SK-N-SH (cell line): ENCODE results near the gene CRYBB3. TPM values are rescaled to one million over a fixed set of nuclear protein-coding genes. Genes with fewer than 3 reads are reported as not detected.

Source experiments
- CTCF ChIA-PET: fragments of 300-600, 350-600 bp; formaldehyde crosslinking; extraction: SDS; loops from one replicate; lab custom pipeline; 2021; lab: Yijun Ruan, JAX
- POLR2A ChIA-PET: fragments of 350-600 bp; sonication (Branson Sonifier 250); formaldehyde crosslinking; extraction: SDS; loops from one replicate; lab custom pipeline; 2020; ENCODE audit warnings: antibody characterized with exemption, inconsistent platforms; lab: Yijun Ruan, JAX
- DNase-seq: peaks from one replicate; pipeline ENCODE4 v3.0.0; 2012
- H2AFZ ChIP-seq: fragments of 200-600 bp; sonication (generic); 2 replicates; pipeline ENCODE4 v1.8.1; 2016; ENCODE audit warnings: antibody characterized with exemption, mild to moderate bottlenecking, low read depth
- H3F3A ChIP-seq: fragments of 200-600 bp; sonication (generic); replicated peaks from 2 replicates; pipeline ENCODE3; 2016; ENCODE audit warnings: antibody characterized with exemption, mild to moderate bottlenecking; ENCODE audit not compliant: insufficient read depth
- H3K27ac ChIP-seq, 2 experiments: fragments of 200-500 bp in 1 of 2; fragments of 200-600 bp in 1 of 2; sonication (Bioruptor generic) in 1 of 2; sonication (generic), shearing (Covaris generic) in 1 of 2; 2 replicates each; pipeline versions ENCODE4 v1.5.1 to v1.6.1; 2014 to 2016; ENCODE audit warnings: low read depth in 2 of 2, inconsistent platforms in 1 of 2, low read length in 1 of 2, mild to moderate bottlenecking in 1 of 2, mixed read lengths in 1 of 2
- H3K27me3 ChIP-seq: fragments of 200-600 bp; sonication (generic), shearing (Covaris generic); 2 replicates; pipeline ENCODE4 v1.6.1; 2016; ENCODE audit warnings: mixed run types; ENCODE audit not compliant: insufficient read depth
- H3K36me3 ChIP-seq, 2 experiments: fragments of 200-500 bp in 1 of 2; fragments of 200-600 bp in 1 of 2; sonication (Bioruptor generic) in 1 of 2; sonication (generic) in 1 of 2; replicated peaks in 1 of 2; 2 replicates each; pipeline versions ENCODE3 to v1.5.1; 2014 to 2016; ENCODE audit warnings: low read length in 1 of 2, mild to moderate bottlenecking in 1 of 2; ENCODE audit not compliant: insufficient read depth in 2 of 2, control insufficient read depth in 1 of 2
- H3K4me1 ChIP-seq, 2 experiments: fragments of 200-500 bp in 1 of 2; fragments of 200-600 bp in 1 of 2; sonication (Bioruptor generic) in 1 of 2; sonication (generic), shearing (Covaris generic) in 1 of 2; 2 replicates each; pipeline versions ENCODE4 v1.5.1 to v1.6.1; 2014 to 2016; ENCODE audit warnings: low read depth in 1 of 2, low read length in 1 of 2, mixed run types in 1 of 2; ENCODE audit not compliant: insufficient read depth in 2 of 2, control insufficient read depth in 1 of 2
- H3K4me2 ChIP-seq: fragments of 200-600 bp; sonication (generic), shearing (Covaris generic); 2 replicates; pipeline ENCODE4 v1.6.1; 2017; ENCODE audit warnings: mixed run types
- H3K4me3 ChIP-seq, 2 experiments: fragments of 200-500 bp in 1 of 2; fragments of 200-600 bp in 1 of 2; sonication (Bioruptor generic) in 1 of 2; sonication (generic), shearing (Covaris generic) in 1 of 2; 2 replicates each; pipeline versions ENCODE4 v1.5.1 to v1.8.1; 2014 to 2016; ENCODE audit warnings: low read depth in 2 of 2, inconsistent platforms in 1 of 2, low read length in 1 of 2, mild to moderate bottlenecking in 1 of 2, mixed read lengths in 1 of 2, moderate library complexity in 1 of 2
- H3K79me2 ChIP-seq: fragments of 200-600 bp; sonication (generic); 2 replicates; pipeline ENCODE4 v1.8.1; 2017; ENCODE audit warnings: mild to moderate bottlenecking; ENCODE audit not compliant: insufficient read depth
- H3K9ac ChIP-seq: fragments of 200-600 bp; sonication (generic); 2 replicates; pipeline ENCODE4 v1.6.1; 2017; ENCODE audit warnings: mixed run types
- H3K9me2 ChIP-seq: fragments of 200-600 bp; sonication (generic); 2 replicates; pipeline ENCODE4 v1.6.1; 2017; ENCODE audit warnings: mixed run types
- H3K9me3 ChIP-seq: fragments of 200-600 bp; sonication (generic); 2 replicates; pipeline ENCODE4 v1.6.1; 2017; ENCODE audit warnings: mixed run types, mild to moderate bottlenecking, moderate library complexity
- H4K20me1 ChIP-seq: fragments of 200-600 bp; sonication (generic); 2 replicates; pipeline ENCODE4 v1.6.1; 2017; ENCODE audit warnings: mild to moderate bottlenecking, mixed run types; ENCODE audit not compliant: insufficient read depth
- ELF1 ChIP-seq: IDR thresholded peaks from 2 replicates; pipeline ENCODE4 v1.4.0; 2012
- EP300 ChIP-seq, 2 experiments: IDR thresholded peaks; 2 replicates each; pipeline versions ENCODE4 v1.4.0 to v1.6.1; 2012; ENCODE audit warnings: borderline replicate concordance in 1 of 2, low read depth in 1 of 2, low read length in 1 of 2
- EZH2phosphoT487 ChIP-seq: fragments of 200-600 bp; sonication (generic); IDR thresholded peaks from 2 replicates; pipeline ENCODE4 v1.6.1; 2017; ENCODE audit warnings: low read depth, mixed run types, mild to moderate bottlenecking, antibody characterized with exemption, moderate library complexity, borderline replicate concordance
- GABPA ChIP-seq: IDR thresholded peaks from 2 replicates; pipeline ENCODE4 v1.4.0; 2012; ENCODE audit warnings: low read depth, mild to moderate bottlenecking
- RXRA ChIP-seq: IDR thresholded peaks from 2 replicates; pipeline ENCODE4 v1.4.0; 2012; ENCODE audit warnings: low read depth, mild to moderate bottlenecking, borderline replicate concordance
- TAF1 ChIP-seq: IDR thresholded peaks from 2 replicates; pipeline ENCODE4 v1.6.1; 2012; ENCODE audit warnings: low read depth, mild to moderate bottlenecking, low read length, moderate library complexity, borderline replicate concordance
- WGBS: methylation state at CpG from one replicate; pipeline ENCODE4 v1.1.6; 2017; ENCODE audit warnings: low lambda C conversion rate; 5-methylcytosine and 5-hydroxymethylcytosine counted together
- polyA plus RNA-seq, 3 experiments: library from polyadenylated mRNA; depleted of rRNA; stranded (reverse); fragments of >200 nt; gene quantifications; 2 replicates each; pipeline ENCODE4 v1.2.3, GENCODE V29; 2012
- TF ChIP-seq, protein P1 (sequence below): IDR thresholded peaks from 2 replicates; pipeline ENCODE4 v1.6.1; 2012; ENCODE audit warnings: mild to moderate bottlenecking, low read depth, low read length, moderate library complexity
- TF ChIP-seq, protein P2 (sequence below): IDR thresholded peaks from 2 replicates; pipeline ENCODE4 v1.4.0; 2012; ENCODE audit warnings: low read depth
- TF ChIP-seq, protein P3 (sequence below): fragments of 150-350 bp; IDR thresholded peaks from 2 replicates; pipeline ENCODE4 v1.6.1; 2016; ENCODE audit warnings: mild to moderate bottlenecking, low read depth, low read length
- TF ChIP-seq, protein P4 (sequence below): fragments of 200-600 bp; sonication (generic); IDR thresholded peaks from 2 replicates; pipeline ENCODE4 v1.6.1; 2017; ENCODE audit warnings: antibody characterized with exemption, mild to moderate bottlenecking, moderate library complexity

CRYBB3 gene
- polyA plus RNA-seq, 1 of the 3 experiments (the other 2 are of a cell fraction): 0.35 TPM

DNA sequence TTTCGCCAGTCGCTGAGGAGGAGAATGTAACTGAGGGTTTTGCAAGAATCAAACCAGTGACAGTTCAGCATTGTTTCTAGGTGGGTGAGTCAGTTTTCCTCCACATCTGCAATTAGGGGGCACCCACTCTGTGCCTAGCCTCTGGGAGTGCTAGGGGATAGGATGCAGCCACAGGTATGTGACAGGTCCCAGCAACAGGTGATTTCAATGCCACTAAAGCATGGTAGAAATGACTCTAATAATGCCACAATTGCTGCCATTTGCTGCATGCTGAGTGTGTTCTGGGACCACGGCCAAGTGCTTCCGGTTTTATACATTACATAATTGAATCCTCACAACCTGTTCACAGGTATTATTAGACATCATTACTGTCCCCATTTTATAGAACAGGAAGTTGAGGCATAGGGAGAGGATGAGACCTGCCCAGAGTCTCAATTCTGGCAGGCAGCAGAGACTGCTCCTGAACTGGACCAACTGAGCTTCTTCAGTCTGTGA lies 20.3 kb downstream of the CRYBB3 start:
- Histone ChIP-seq H3F3A (no peaks in the 10 kb centered on the region), H3K9ac (no peak overlapping the region), H3K9me3 (no peaks in the 10 kb centered on the region), H2AFZ (no peak overlapping the region), H3K9me2 (no peaks in the 10 kb centered on the region), H3K27ac (no peak overlapping the region; a peak in 1 of 4 replicates), H3K4me3 (no peak overlapping the region)
- POLR2A ChIA-PET: no interaction called here
- DNase-seq: no peak
- no peak for TF ChIP-seq RXRA
- TF ChIP-seq, protein P1, sequence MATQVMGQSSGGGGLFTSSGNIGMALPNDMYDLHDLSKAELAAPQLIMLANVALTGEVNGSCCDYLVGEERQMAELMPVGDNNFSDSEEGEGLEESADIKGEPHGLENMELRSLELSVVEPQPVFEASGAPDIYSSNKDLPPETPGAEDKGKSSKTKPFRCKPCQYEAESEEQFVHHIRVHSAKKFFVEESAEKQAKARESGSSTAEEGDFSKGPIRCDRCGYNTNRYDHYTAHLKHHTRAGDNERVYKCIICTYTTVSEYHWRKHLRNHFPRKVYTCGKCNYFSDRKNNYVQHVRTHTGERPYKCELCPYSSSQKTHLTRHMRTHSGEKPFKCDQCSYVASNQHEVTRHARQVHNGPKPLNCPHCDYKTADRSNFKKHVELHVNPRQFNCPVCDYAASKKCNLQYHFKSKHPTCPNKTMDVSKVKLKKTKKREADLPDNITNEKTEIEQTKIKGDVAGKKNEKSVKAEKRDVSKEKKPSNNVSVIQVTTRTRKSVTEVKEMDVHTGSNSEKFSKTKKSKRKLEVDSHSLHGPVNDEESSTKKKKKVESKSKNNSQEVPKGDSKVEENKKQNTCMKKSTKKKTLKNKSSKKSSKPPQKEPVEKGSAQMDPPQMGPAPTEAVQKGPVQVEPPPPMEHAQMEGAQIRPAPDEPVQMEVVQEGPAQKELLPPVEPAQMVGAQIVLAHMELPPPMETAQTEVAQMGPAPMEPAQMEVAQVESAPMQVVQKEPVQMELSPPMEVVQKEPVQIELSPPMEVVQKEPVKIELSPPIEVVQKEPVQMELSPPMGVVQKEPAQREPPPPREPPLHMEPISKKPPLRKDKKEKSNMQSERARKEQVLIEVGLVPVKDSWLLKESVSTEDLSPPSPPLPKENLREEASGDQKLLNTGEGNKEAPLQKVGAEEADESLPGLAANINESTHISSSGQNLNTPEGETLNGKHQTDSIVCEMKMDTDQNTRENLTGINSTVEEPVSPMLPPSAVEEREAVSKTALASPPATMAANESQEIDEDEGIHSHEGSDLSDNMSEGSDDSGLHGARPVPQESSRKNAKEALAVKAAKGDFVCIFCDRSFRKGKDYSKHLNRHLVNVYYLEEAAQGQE: no peak
- no peak for TF ChIP-seq GABPA
- no peak for TF ChIP-seq ELF1
- TF ChIP-seq, protein P2, sequence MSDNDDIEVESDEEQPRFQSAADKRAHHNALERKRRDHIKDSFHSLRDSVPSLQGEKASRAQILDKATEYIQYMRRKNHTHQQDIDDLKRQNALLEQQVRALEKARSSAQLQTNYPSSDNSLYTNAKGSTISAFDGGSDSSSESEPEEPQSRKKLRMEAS: no peak
- TF ChIP-seq, protein P3, sequence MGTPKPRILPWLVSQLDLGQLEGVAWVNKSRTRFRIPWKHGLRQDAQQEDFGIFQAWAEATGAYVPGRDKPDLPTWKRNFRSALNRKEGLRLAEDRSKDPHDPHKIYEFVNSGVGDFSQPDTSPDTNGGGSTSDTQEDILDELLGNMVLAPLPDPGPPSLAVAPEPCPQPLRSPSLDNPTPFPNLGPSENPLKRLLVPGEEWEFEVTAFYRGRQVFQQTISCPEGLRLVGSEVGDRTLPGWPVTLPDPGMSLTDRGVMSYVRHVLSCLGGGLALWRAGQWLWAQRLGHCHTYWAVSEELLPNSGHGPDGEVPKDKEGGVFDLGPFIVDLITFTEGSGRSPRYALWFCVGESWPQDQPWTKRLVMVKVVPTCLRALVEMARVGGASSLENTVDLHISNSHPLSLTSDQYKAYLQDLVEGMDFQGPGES: no peak
- no peak for TF ChIP-seq EZH2phosphoT487
- TF ChIP-seq TAF1: no peak
- TF ChIP-seq EP300 (IDR thresholded peaks at IDR 0.05; ENCODE audit: borderline replicate concordance in 1 of 2, low read depth in 1 of 2, low read length in 1 of 2): no peak
- TF ChIP-seq, protein P4, sequence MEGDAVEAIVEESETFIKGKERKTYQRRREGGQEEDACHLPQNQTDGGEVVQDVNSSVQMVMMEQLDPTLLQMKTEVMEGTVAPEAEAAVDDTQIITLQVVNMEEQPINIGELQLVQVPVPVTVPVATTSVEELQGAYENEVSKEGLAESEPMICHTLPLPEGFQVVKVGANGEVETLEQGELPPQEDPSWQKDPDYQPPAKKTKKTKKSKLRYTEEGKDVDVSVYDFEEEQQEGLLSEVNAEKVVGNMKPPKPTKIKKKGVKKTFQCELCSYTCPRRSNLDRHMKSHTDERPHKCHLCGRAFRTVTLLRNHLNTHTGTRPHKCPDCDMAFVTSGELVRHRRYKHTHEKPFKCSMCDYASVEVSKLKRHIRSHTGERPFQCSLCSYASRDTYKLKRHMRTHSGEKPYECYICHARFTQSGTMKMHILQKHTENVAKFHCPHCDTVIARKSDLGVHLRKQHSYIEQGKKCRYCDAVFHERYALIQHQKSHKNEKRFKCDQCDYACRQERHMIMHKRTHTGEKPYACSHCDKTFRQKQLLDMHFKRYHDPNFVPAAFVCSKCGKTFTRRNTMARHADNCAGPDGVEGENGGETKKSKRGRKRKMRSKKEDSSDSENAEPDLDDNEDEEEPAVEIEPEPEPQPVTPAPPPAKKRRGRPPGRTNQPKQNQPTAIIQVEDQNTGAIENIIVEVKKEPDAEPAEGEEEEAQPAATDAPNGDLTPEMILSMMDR: no peak
- TF ChIP-seq, all 33 proteins: peak for 0
- Histone ChIP-seq H3K27me3 (no peaks in the 10 kb centered on the region), H3K36me3 (no peaks in the 10 kb centered on the region), H3K4me2 (no peak overlapping the region), H3K79me2 (no peaks in the 10 kb centered on the region), H4K20me1 (no peaks in the 10 kb centered on the region), H3K4me1 (peaks cover 0 to 10% of the 10 kb centered on the region in 2 experiments; a peak in 1 of 4 replicates)
- 56% methylated on average over 4 of the region's 4 CpGs for WGBS
- CTCF ChIA-PET: interaction anchor here (0.5 to 2.7 kb wide), 5 partner anchors 17 to 1130 kb away, joined by 3 to 9 read pairs (median 4); no protein-coding TSS in a partner anchor
